A549 (cell line): ENCODE measurements around the gene TBCCD1.

Experiments used
- MAX ChIP-seq: IDR thresholded peaks from 2 replicates; pipeline ENCODE4 v1.6.1; 2012
- POLR2A ChIP-seq: IDR thresholded peaks from 2 replicates; pipeline ENCODE4 v1.6.1; 2012; ENCODE audit warnings: mild to moderate bottlenecking, low read length

GRCh38 chr3:186612721-186613636 lies 45.8 kb upstream of the TBCCD1 start, which contains the start of gene AHSG:
- TF ChIP-seq MAX (no peak), POLR2A (no peak)
